Mucosa of descending colon (tissue), 3 donors: ENCODE results near the gene ANKRD17. TPM values are rescaled to one million over a fixed set of nuclear protein-coding genes. Genes with fewer than 3 reads are reported as not detected.
A peak's percentile ranks its signal among the peaks of the same experiment; 100 is the strongest.
"Not testable (repeated sequence)": the region's sequence is repeated elsewhere in the genome, so short reads cannot be mapped to it uniquely, and the experiment has no call there.

ENCODE experiments used
- ATAC-seq: fragments of 200-7000 bp; cut with Tn5 transposase; one replicate; pipeline ENCODE4 v1.9.1; 2020; ENCODE audit warnings: mild to moderate bottlenecking, moderate library complexity
- DNase-seq, 3 donors: peaks; one replicate each; pipeline ENCODE4 v3.0.0-alpha.2; 2020
- H3K36me3 ChIP-seq: fragments of 200-600 bp; one replicate; pipeline ENCODE4 v1.8.0; 2021; ENCODE audit warnings: low read depth, mild to moderate bottlenecking
- H3K4me1 ChIP-seq: fragments of 200-600 bp; one replicate; pipeline ENCODE4 v1.8.0; 2021; ENCODE audit warnings: low read depth, mild to moderate bottlenecking
- H3K4me3 ChIP-seq: fragments of 200-600 bp; one replicate; pipeline ENCODE4 v1.8.0; 2021; ENCODE audit warnings: mild to moderate bottlenecking
- H3K9me3 ChIP-seq: fragments of 200-600 bp; one replicate; pipeline ENCODE4 v1.8.0; 2021; ENCODE audit warnings: mild to moderate bottlenecking
- intact Hi-C, 2 donors: fragments of 100-400 bp; cut with DNase I in 1 of 2; cut with micrococcal nuclease in 1 of 2; formaldehyde crosslinking; loops; one replicate each; pipeline versions ENCODE4 v1.11.0 to v1.11.1; 2022; cut with DNase I, micrococcal nuclease
- total RNA-seq, 3 donors: library from RNA; stranded (reverse); fragmentation: NEBNext Ultra II Directional in 2 of 3; extraction: Animal tissue kit (Norgen Biotek cat#: 25700) in 2 of 3; gene quantifications; one replicate each; pipeline versions ENCODE4 v1.2.1 to v1.2.4, GENCODE V29; 2021 to 2023
- TF ChIP-seq, protein P1 (sequence below): fragments of 200-600 bp; IDR thresholded peaks from one replicate; pipeline ENCODE4 v1.8.0; 2022; ENCODE audit warnings: antibody characterized with exemption, mild to moderate bottlenecking
- donor health status: DM: no; HTN: no; CAD: no; lungs with moderate emphysema.
- donor health status: DM: no; HTN: no; CAD: no.
- donor health status: DM: no; HTN: yes; CAD: no.

ANKRD17 gene
- total RNA-seq, 3 donors from 2014 or later: 62.4 to 75.3 (median 70.4) TPM

- TF ChIP-seq, protein P1, sequence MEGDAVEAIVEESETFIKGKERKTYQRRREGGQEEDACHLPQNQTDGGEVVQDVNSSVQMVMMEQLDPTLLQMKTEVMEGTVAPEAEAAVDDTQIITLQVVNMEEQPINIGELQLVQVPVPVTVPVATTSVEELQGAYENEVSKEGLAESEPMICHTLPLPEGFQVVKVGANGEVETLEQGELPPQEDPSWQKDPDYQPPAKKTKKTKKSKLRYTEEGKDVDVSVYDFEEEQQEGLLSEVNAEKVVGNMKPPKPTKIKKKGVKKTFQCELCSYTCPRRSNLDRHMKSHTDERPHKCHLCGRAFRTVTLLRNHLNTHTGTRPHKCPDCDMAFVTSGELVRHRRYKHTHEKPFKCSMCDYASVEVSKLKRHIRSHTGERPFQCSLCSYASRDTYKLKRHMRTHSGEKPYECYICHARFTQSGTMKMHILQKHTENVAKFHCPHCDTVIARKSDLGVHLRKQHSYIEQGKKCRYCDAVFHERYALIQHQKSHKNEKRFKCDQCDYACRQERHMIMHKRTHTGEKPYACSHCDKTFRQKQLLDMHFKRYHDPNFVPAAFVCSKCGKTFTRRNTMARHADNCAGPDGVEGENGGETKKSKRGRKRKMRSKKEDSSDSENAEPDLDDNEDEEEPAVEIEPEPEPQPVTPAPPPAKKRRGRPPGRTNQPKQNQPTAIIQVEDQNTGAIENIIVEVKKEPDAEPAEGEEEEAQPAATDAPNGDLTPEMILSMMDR: no peak
Measured at GRCh38 chr4:73231518-73232487, 26.8 kb downstream of the ANKRD17 start.

GRCh38 chr4:73230865-73231517, 27.6 kb downstream of the ANKRD17 start:
- no peaks in the 10 kb centered on the region for H3K36me3 ChIP-seq
- ATAC-seq (no peak), DNase-seq (no peak)
- TF ChIP-seq, protein P1: no peak
- no peaks in the 10 kb centered on the region for H3K9me3 ChIP-seq
- H3K4me1 ChIP-seq: no peaks in the 10 kb centered on the region
- intact Hi-C loops: no loop called here
- no peak overlapping the region for H3K4me3 ChIP-seq

More at GRCh38 chr4:73231518-73232487, 26.8 kb downstream of the ANKRD17 start:
- intact Hi-C loops: no loop called here
- Histone ChIP-seq H3K4me1 (no peaks in the 10 kb centered on the region), H3K9me3 (no peaks in the 10 kb centered on the region), H3K4me3 (no peak overlapping the region), H3K36me3 (no peaks in the 10 kb centered on the region)
- ATAC-seq (peak; percentile 85), DNase-seq (no peak)

DNA sequence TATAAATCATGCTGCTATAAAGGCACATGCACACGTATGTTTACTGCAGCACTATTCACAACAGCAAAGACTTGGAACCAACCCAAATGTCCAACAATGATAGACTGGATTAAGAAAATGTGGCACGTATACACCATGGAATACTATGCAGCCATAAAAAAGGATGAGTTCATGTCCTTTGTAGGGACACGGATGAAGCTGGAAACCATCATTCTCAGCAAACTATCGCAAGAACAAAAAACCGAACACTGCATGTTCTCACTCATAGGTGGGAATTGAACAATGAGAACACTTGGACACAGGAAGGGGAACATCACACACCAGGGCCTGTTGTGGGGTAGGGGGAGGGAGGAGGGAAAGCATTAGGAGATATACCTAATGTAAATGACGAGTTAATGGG, 29.8 kb downstream of the ANKRD17 start:
- H3K4me1 ChIP-seq, ATAC-seq, H3K4me3 ChIP-seq, intact Hi-C loops, H3K36me3 ChIP-seq, H3K9me3 ChIP-seq, DNase-seq: not testable (repeated sequence)

DNA sequence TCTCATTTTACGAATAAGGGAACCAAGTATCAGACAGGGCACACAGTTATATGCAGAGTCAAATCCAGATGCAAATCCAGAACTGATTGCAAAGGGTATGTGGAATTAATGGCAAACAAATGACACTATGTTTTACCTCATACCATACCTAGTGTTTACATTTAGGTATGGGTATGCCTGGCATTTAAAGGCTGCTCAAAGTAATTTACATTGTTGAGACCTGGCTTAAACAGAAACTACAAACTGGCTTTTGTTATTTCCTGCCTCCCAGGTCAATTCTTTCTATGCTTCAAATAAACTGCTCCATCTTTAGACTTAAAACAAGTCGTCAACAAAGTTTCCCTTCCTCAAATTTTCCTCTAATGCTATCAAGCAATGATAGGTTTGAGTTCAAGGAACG, 33.7 kb downstream of the ANKRD17 start:
- DNase-seq (no peak), ATAC-seq (no peak)
- intact Hi-C loops: no loop called here
- TF ChIP-seq, protein P1: no peak
- H3K4me1 ChIP-seq: peaks cover 7% of the 10 kb centered on the region
- H3K36me3 ChIP-seq: no peaks in the 10 kb centered on the region
- no peaks in the 10 kb centered on the region for H3K9me3 ChIP-seq
- H3K4me3 ChIP-seq: no peak overlapping the region

DNA sequence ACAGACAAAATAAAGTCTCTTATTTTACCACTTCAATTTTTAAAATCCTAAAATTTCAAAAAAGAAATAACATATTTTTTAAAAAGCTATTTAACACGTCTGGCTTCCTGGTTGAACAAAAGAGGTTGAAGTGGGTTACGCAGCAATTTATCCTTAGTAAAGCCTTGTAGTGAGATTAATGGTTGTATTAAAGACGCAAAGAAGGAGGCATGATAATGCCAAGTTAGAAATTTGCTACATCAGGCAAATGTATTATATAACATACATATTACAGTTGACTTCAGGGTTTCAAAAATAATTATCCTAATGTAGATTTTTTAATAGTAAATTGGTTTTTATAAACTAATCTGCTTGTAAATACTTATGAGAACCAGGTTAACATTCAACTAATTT, 35.3 kb downstream of the ANKRD17 start:
- peaks cover 7% of the 10 kb centered on the region for H3K4me1 ChIP-seq
- TF ChIP-seq, protein P1: no peak
- intact Hi-C loops: no loop called here
- H3K36me3 ChIP-seq: no peaks in the 10 kb centered on the region
- H3K4me3 ChIP-seq: no peak overlapping the region
- ATAC-seq (no peak), DNase-seq (no peak)
- H3K9me3 ChIP-seq: no peaks in the 10 kb centered on the region
